ENCODE measurements around the gene IFT81. TPM values are rescaled to one million over a fixed set of nuclear protein-coding genes. Genes with fewer than 3 reads are reported as not detected.
A peak's percentile ranks its signal among the peaks of the same experiment; 100 is the strongest.
"Not testable (repeated sequence)": the region's sequence is repeated elsewhere in the genome, so short reads cannot be mapped to it uniquely, and the experiment has no call there.

Gene IFT81
- total RNA-seq, 1 donor from 2014 or later: 33.8 TPM

DNA sequence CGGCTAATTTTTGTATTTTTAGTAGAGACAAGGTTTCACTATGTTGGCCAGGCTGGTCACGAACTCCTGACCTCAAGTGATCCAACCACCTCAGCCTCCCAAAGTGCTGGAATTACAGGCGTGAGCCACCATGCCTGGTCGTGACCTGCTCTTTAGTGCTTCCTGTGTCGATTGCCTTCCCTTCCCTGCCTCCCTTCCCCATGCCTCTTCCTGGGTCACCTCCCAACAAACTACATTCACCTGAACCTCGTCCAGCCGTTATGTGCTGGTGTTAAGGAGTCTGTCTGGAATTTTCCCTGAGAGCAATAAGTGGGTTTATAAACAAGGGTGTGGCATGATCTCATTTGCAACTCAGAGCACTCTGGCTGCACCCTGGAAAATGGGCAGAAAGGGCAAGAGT lies 43.7 kb upstream of the IFT81 start:
- H3K4me1 Mint-ChIP-seq (ENCODE audit: unreplicated experiment): no peaks in the 10 kb centered on the region
- TF ChIP-seq CTCF (conservative IDR thresholded peaks at IDR 0.05): no peak
- H3K36me3 Mint-ChIP-seq: no peaks in the 10 kb centered on the region
- no peak overlapping the region for H3K27ac Mint-ChIP-seq
- peaks cover 10% of the 10 kb centered on the region for H3K27me3 Mint-ChIP-seq
- no peaks in the 10 kb centered on the region for H3K9me3 Mint-ChIP-seq
- no peak for DNase-seq (ENCODE audit: extremely low spot score, unreplicated experiment)
- no peak overlapping the region for H3K4me3 Mint-ChIP-seq

DNA sequence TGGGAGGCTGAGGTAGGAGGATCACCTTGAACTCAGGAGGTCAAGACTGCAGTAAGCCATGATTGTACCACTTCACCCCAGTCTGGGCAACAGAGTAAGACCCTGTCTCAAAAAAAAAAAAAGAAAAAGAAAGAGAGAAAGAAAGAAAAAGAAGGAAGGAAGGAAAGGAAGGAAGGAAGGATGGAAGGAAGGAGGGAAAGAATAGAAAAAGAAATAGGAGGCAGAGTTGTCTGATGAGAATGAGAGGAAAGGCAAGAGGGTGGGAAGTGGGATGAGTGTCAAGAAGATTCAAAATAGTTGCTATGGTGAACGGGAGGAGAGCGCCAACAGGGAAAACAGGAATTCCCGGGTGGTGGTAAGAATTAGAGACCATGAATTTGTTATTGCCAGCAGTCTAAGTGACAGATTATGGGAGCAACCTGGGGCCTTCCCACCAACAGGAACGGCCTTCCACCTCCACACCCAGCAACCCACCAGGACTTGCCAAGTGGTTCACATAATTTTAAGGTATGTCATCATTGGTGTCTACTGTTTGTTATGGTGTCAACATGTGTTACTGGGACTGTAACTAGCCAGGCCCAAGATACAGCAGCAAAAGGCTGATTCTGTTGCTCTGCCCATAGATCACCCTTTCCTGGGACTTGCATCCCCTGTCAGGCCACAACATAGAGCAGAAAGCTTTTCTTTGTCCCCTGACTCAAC lies 39.7 kb upstream of the IFT81 start:
- Mint-ChIP-seq H3K4me3 (no peak overlapping the region), H3K4me1 (ENCODE audit: unreplicated experiment) (no peaks in the 10 kb centered on the region), H3K27ac (peak overlapping the region; percentile 31), H3K36me3 (no peaks in the 10 kb centered on the region), H3K27me3 (peaks cover 14% of the 10 kb centered on the region), H3K9me3 (no peaks in the 10 kb centered on the region)
- TF ChIP-seq CTCF (conservative IDR thresholded peaks at IDR 0.05): no peak
- DNase-seq (ENCODE audit: extremely low spot score, unreplicated experiment): no peak

DNA sequence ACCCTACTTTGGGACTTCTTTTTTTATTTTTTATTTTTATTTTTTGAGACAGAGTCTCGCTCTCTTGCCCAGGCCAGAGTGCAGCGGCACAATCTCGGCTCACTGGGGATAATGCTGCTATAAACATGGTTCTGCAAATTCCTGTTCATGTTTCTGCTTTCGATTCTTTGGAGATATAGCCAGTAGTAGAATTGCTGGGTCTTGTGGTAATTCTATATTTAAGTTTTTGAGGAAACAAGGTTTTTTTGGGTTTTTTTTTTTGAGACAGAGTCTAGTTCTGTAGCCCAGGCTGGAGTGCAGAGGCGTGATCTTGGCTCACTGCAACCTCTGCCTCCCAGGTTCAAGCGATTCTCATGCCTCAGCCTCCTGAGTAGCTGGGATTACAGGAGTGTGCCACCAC lies 35.9 kb upstream of the IFT81 start:
- DNase-seq (ENCODE audit: extremely low spot score, unreplicated experiment); H3K4me3 Mint-ChIP-seq; H3K4me1 Mint-ChIP-seq (ENCODE audit: unreplicated experiment); H3K9me3 Mint-ChIP-seq; H3K36me3 Mint-ChIP-seq; H3K27ac Mint-ChIP-seq: not testable (repeated sequence)
- peaks cover 26% of the 10 kb centered on the region for H3K27me3 Mint-ChIP-seq

DNA sequence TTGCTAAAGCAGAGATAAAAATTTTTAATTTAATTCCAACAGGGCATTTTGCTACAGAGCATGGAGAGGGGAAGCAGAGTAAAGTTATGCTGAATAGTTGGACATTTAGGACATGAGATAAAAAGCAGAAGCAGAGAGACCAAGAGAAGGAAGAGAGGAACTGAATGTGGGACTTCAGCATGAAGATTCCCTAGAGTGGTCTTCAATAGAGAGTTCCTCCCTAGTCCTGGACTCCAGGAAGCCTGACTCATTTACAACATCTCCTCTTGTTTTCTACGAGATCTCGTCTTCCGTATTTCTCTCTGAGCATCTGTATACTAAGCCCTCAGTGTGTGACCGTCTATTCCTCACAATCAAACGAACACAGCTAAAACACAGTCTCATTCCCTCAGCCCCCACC lies 35.2 kb upstream of the IFT81 start:
- TF ChIP-seq CTCF (conservative IDR thresholded peaks at IDR 0.05): no peak
- H3K9me3 Mint-ChIP-seq: no peaks in the 10 kb centered on the region
- no peak for DNase-seq (ENCODE audit: extremely low spot score, unreplicated experiment)
- H3K36me3 Mint-ChIP-seq: no peaks in the 10 kb centered on the region
- H3K27me3 Mint-ChIP-seq: peaks cover 26% of the 10 kb centered on the region
- no peaks in the 10 kb centered on the region for H3K4me1 Mint-ChIP-seq (ENCODE audit: unreplicated experiment)
- no peak overlapping the region for H3K27ac Mint-ChIP-seq
- no peak overlapping the region for H3K4me3 Mint-ChIP-seq

GRCh38 chr12:110090266-110091135 lies 33.7 kb upstream of the IFT81 start:
- no peak for TF ChIP-seq CTCF (conservative IDR thresholded peaks at IDR 0.05)
- no peaks in the 10 kb centered on the region for H3K36me3 Mint-ChIP-seq
- no peaks in the 10 kb centered on the region for H3K4me1 Mint-ChIP-seq (ENCODE audit: unreplicated experiment)
- no peaks in the 10 kb centered on the region for H3K9me3 Mint-ChIP-seq
- H3K27ac Mint-ChIP-seq: no peak overlapping the region
- peaks cover 24% of the 10 kb centered on the region for H3K27me3 Mint-ChIP-seq
- no peak for DNase-seq (ENCODE audit: extremely low spot score, unreplicated experiment)
- H3K4me3 Mint-ChIP-seq: no peak overlapping the region

DNA sequence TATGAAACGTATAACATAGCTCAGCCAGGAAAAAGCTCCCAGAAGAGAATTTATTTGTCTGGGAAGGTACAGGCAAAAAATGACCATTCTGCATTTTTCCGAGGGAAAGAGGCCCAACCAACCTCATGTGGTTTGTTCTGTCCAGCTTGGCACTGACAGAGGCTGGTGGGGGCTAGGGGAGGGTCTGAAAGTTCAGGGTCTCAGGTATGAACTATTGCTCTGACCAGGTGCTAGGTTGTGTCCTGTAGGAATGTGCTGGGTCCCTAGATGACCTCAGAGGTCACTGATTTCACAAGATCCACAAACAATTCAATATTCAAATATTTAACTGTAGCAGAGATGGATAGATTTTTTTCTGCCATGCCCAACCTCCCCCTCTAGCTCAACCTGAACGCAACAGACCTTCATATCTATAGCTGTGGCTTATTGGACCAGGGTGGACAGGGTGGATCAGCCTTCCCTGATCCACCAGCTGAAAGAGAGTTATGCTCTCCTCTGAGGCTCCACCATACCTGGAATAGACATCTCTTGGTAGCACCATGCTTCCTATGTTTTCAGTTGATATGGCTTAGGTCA lies 32.9 kb upstream of the IFT81 start:
- TF ChIP-seq CTCF (conservative IDR thresholded peaks at IDR 0.05): no peak
- H3K36me3 Mint-ChIP-seq: no peaks in the 10 kb centered on the region
- no peaks in the 10 kb centered on the region for H3K4me1 Mint-ChIP-seq (ENCODE audit: unreplicated experiment)
- DNase-seq (ENCODE audit: extremely low spot score, unreplicated experiment): no peak
- H3K27ac Mint-ChIP-seq: no peak overlapping the region
- H3K4me3 Mint-ChIP-seq: no peak overlapping the region
- H3K27me3 Mint-ChIP-seq: peaks cover 24% of the 10 kb centered on the region
- H3K9me3 Mint-ChIP-seq: no peaks in the 10 kb centered on the region

Data from type B pancreatic cell (in vitro differentiated cells).